Neural cell (in vitro differentiated cells): ENCODE measurements around the gene BCAS4.

ENCODE experiments used
- CTCF ChIP-seq: fragments of 450-650 bp; IDR thresholded peaks from 2 replicates; pipeline ENCODE4 v1.5.1; 2014; ENCODE audit warnings: antibody characterized with exemption, mild to moderate bottlenecking, moderate library complexity; ENCODE audit not compliant: poor library complexity, severe bottlenecking
- EP300 ChIP-seq: fragments of 450-650 bp; conservative IDR thresholded peaks from 2 replicates; pipeline ENCODE4 v1.6.1; 2014; ENCODE audit warnings: antibody characterized with exemption, mild to moderate bottlenecking, moderate library complexity; ENCODE audit not compliant: poor library complexity, severe bottlenecking
- EZH2 ChIP-seq: fragments of 200-600, 300-800 bp; shearing (Covaris generic), sonication (generic); IDR thresholded peaks from 2 replicates; pipeline ENCODE4 v1.6.1; 2014; ENCODE audit warnings: antibody characterized with exemption, low read length, borderline replicate concordance, mild to moderate bottlenecking; ENCODE audit not compliant: insufficient read depth, poor library complexity, severe bottlenecking
- RAD21 ChIP-seq: fragments of 450-650 bp; conservative IDR thresholded peaks from 2 replicates; pipeline ENCODE4 v1.6.1; 2014; ENCODE audit warnings: antibody characterized with exemption, mild to moderate bottlenecking, moderate library complexity
- REST ChIP-seq: IDR thresholded peaks from 2 replicates; pipeline ENCODE4 v1.6.1; 2012; ENCODE audit warnings: borderline replicate concordance
- TAF1 ChIP-seq: IDR thresholded peaks from 2 replicates; pipeline ENCODE4 v1.6.1; 2012; ENCODE audit warnings: low read depth

GRCh38 chr20:50837532-50838321, 42.9 kb downstream of the BCAS4 start:
- TF ChIP-seq CTCF (no peak), EZH2 (no peak), TAF1 (no peak), RAD21 (no peak), EP300 (no peak), REST (no peak)
